HG02973 (cell line): Measurements from ENCODE around the gene SCAANT1.

Experiments
- ATAC-seq: cut with Tn5 transposase; IDR thresholded peaks from one replicate; pipeline ENCODE4 v1.9.1; 2021; ENCODE audit warnings: moderate library complexity; ENCODE audit not compliant: unreplicated experiment

The SCAANT1 gene

GRCh38 chr3:63911873-63912767, at the start of gene SCAANT1:
Gene SCAANT1 (minus strand): TSS chr3:63912383.
- peak; percentile 72 for ATAC-seq

GRCh38 chr3:63961891-63962290, 49.7 kb upstream of the SCAANT1 start:
- peak; percentile 78 for ATAC-seq

GRCh38 chr3:63960048-63960711, 48.0 kb upstream of the SCAANT1 start:
- ATAC-seq, result no peak

- no peak for ATAC-seq
Observed at GRCh38 chr3:63959146-63959545, 47.0 kb upstream of the SCAANT1 start.

GRCh38 chr3:63955830-63956545, 43.8 kb upstream of the SCAANT1 start:
- no peak for ATAC-seq

GRCh38 chr3:63955036-63955650, 43.0 kb upstream of the SCAANT1 start:
- ATAC-seq, result no peak

- no peak for ATAC-seq
Observed at GRCh38 chr3:63954182-63954581, 42.0 kb upstream of the SCAANT1 start.

- no peak for ATAC-seq
Observed at GRCh38 chr3:63952248-63952594, 40.0 kb upstream of the SCAANT1 start.

GRCh38 chr3:63951492-63952247, 39.5 kb upstream of the SCAANT1 start:
- peak; percentile 64 for ATAC-seq

GRCh38 chr3:63950698-63951097, 38.5 kb upstream of the SCAANT1 start:
- ATAC-seq, result no peak

GRCh38 chr3:63949005-63949404, 36.8 kb upstream of the SCAANT1 start:
- no peak for ATAC-seq

GRCh38 chr3:63947594-63947993, 35.4 kb upstream of the SCAANT1 start:
- no peak for ATAC-seq

GRCh38 chr3:63946753-63947152, 34.6 kb upstream of the SCAANT1 start:
- ATAC-seq, result no peak

- no peak for ATAC-seq
Observed at GRCh38 chr3:63945558-63946096, 33.4 kb upstream of the SCAANT1 start.

GRCh38 chr3:63943678-63944077, 31.5 kb upstream of the SCAANT1 start:
- no peak for ATAC-seq

GRCh38 chr3:63942528-63942927, 30.3 kb upstream of the SCAANT1 start:
- ATAC-seq, result no peak

- ATAC-seq, result no peak
Observed at GRCh38 chr3:63940389-63940757, 28.2 kb upstream of the SCAANT1 start.

- ATAC-seq, result peak; percentile 66
Observed at GRCh38 chr3:63937661-63938651, 25.8 kb upstream of the SCAANT1 start.

GRCh38 chr3:63936925-63937324, 24.7 kb upstream of the SCAANT1 start:
- no peak for ATAC-seq
